Measurements from ENCODE around the gene LINS1. TPM values are rescaled to one million over a fixed set of nuclear protein-coding genes. Genes with fewer than 3 reads are reported as not detected.

Gene LINS1
- polyA plus RNA-seq, 1 donor from 2014 or later, result 21.4 TPM

DNA sequence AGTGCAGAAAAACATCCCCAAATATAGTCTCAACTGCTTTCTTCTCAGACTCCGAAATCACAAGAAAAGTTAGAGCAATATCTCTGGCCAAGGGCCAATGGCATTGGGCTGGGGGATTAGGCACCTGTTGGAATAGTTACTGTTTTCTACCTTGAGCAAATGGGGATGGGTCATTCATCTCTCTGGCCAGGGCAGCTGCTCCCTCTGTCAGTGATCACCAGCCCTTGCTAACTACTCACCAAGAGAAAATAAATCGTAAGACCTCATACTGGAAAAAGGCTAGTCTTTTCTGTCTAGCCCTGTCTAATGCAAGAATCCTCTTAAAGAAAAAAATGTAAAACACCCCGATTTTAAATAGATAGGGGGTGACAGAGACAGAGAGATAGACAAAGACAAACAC, 84.1 kb downstream of the LINS1 start:
- H3K9me3 ChIP-seq (ENCODE audit: low read length), result no peaks in the 10 kb centered on the region
- no peak overlapping the region for H3K27ac ChIP-seq (ENCODE audit: low read length)
- no peaks in the 10 kb centered on the region for H3K79me2 ChIP-seq (replicated peaks; ENCODE audit: insufficient read depth, low read length)
- H3K36me3 ChIP-seq (ENCODE audit: insufficient read depth, low read length), result no peaks in the 10 kb centered on the region
- H3K4me3 ChIP-seq (ENCODE audit: low read length), result no peak overlapping the region
- no peak for TF ChIP-seq CTCF (IDR thresholded peaks at IDR 0.05; ENCODE audit: poor library complexity, severe bottlenecking)
- no peak for TF ChIP-seq POLR2AphosphoS5 (IDR thresholded peaks at IDR 0.05)
- TF ChIP-seq EP300 (conservative IDR thresholded peaks at IDR 0.05; ENCODE audit: poor library complexity, severe bottlenecking), result no peak
- TF ChIP-seq TAF1 (IDR thresholded peaks at IDR 0.05; ENCODE audit: low read depth), result no peak
- TF ChIP-seq RAD21 (conservative IDR thresholded peaks at IDR 0.05), result no peak
- no peak for TF ChIP-seq EZH2 (IDR thresholded peaks at IDR 0.05; ENCODE audit: borderline replicate concordance, insufficient read depth, low read length, poor library complexity, severe bottlenecking)
- no peak for TF ChIP-seq SMC3 (conservative IDR thresholded peaks at IDR 0.05; ENCODE audit: poor library complexity)
- no peak for TF ChIP-seq MXI1 (conservative IDR thresholded peaks at IDR 0.05; ENCODE audit: poor library complexity, severe bottlenecking)
- no peak for TF ChIP-seq REST (IDR thresholded peaks at IDR 0.05; ENCODE audit: borderline replicate concordance)
- no peaks in the 10 kb centered on the region for H4K20me1 ChIP-seq (ENCODE audit: insufficient read depth)
- no peak overlapping the region for H2AFZ ChIP-seq (ENCODE audit: low read depth, low read length)
- no peaks in the 10 kb centered on the region for H3F3A ChIP-seq (ENCODE audit: insufficient read depth, low read length, poor library complexity, severe bottlenecking)
- no peaks in the 10 kb centered on the region for H3K27me3 ChIP-seq (ENCODE audit: insufficient read depth, low read depth, low read length)
- H3K9me2 ChIP-seq (ENCODE audit: insufficient read depth, low read length), result no peaks in the 10 kb centered on the region
- no peak overlapping the region for H3K9ac ChIP-seq (ENCODE audit: low read length)
- no peak overlapping the region for H3K4me2 ChIP-seq (ENCODE audit: low read length)

Small RNAs within 50 kb of the gene (small RNA-seq; reads per million reads assigned to genes)
- gene RF00019, result 0 to 1.2 (median 0) reads per million in 3 experiments
- 0 reads per million in 3 experiments for gene RNU6-181P
- 0 reads per million in 3 experiments for gene RNU6-322P

Other genes starting within 250 kb of the LINS1 start
- 0.27 and 0.50 TPM in 2 replicates for gene CERS3, start 73.2 kb downstream of the LINS1 start, polyA plus RNA-seq
- 13.6 and 16.5 TPM in 2 replicates for gene ASB7, start 405 bp upstream of the LINS1 start, polyA plus RNA-seq